Neural cell (in vitro differentiated cells): ENCODE measurements around the gene ITPRIP. TPM values are rescaled to one million over a fixed set of nuclear protein-coding genes. Genes with fewer than 3 reads are reported as not detected.

Source experiments
- H2AFZ ChIP-seq: fragments of 200-600, 300-800 bp; sonication (generic), shearing (Covaris generic); 2 replicates; pipeline ENCODE4 v1.6.0; 2014; ENCODE audit warnings: low read depth, mild to moderate bottlenecking, antibody characterized with exemption, low read length, moderate library complexity
- H3F3A ChIP-seq: fragments of 200-600 bp; shearing (Covaris generic); 2 replicates; pipeline ENCODE4 v1.6.1; 2016; ENCODE audit warnings: mild to moderate bottlenecking, moderate library complexity, mixed read lengths, antibody characterized with exemption, low read length; ENCODE audit not compliant: insufficient read depth, poor library complexity, severe bottlenecking
- H3K27ac ChIP-seq: fragments of 200-600, 300-800 bp; sonication (generic), shearing (Covaris generic); 2 replicates; pipeline ENCODE4 v1.5.1; 2014; ENCODE audit warnings: mild to moderate bottlenecking, low read length, moderate library complexity
- H3K27me3 ChIP-seq: fragments of 300-800, 200-600 bp; sonication (generic), shearing (Covaris generic); 2 replicates; pipeline ENCODE4 v1.6.0; 2014; ENCODE audit warnings: mild to moderate bottlenecking, low read depth, low read length, moderate library complexity; ENCODE audit not compliant: insufficient read depth
- H3K36me3 ChIP-seq: fragments of 300-800, 200-600 bp; sonication (generic), shearing (Covaris generic); 2 replicates; pipeline ENCODE4 v1.5.1; 2014; ENCODE audit warnings: mild to moderate bottlenecking, antibody characterized with exemption, low read length, moderate library complexity; ENCODE audit not compliant: insufficient read depth
- H3K4me2 ChIP-seq: fragments of 300-800, 200-600 bp; sonication (generic), shearing (Covaris generic); 2 replicates; pipeline ENCODE4 v1.6.0; 2014; ENCODE audit warnings: mild to moderate bottlenecking, low read length
- H3K4me3 ChIP-seq: fragments of 300-800, 200-600 bp; sonication (generic), shearing (Covaris generic); 2 replicates; pipeline ENCODE4 v1.5.1; 2014; ENCODE audit warnings: mild to moderate bottlenecking, low read length, moderate library complexity
- H3K79me2 ChIP-seq: fragments of 200-600 bp; shearing (Covaris generic); replicated peaks from 2 replicates; pipeline ENCODE4 v1.6.0; 2014; ENCODE audit warnings: mild to moderate bottlenecking, low read length, moderate library complexity; ENCODE audit not compliant: insufficient read depth
- H3K9ac ChIP-seq: fragments of 300-800, 200-600 bp; sonication (generic), shearing (Covaris generic); 2 replicates; pipeline ENCODE4 v1.6.1; 2016; ENCODE audit warnings: mild to moderate bottlenecking, low read length, mixed read lengths
- H3K9me2 ChIP-seq: fragments of 200-600 bp; shearing (Covaris generic); 2 replicates; pipeline ENCODE4 v1.6.1; 2016; ENCODE audit warnings: mild to moderate bottlenecking, low read length, mixed read lengths; ENCODE audit not compliant: insufficient read depth
- H3K9me3 ChIP-seq: fragments of 200-600, 300-800 bp; sonication (generic), shearing (Covaris generic); 2 replicates; pipeline ENCODE4 v1.6.1; 2016; ENCODE audit warnings: mild to moderate bottlenecking, mixed run types, low read length, moderate library complexity, mixed read lengths
- H4K20me1 ChIP-seq: fragments of 200-600 bp; shearing (Covaris generic); 2 replicates; pipeline ENCODE4 v1.6.1; 2016; ENCODE audit warnings: mild to moderate bottlenecking, mixed run types; ENCODE audit not compliant: insufficient read depth
- EP300 ChIP-seq: fragments of 450-650 bp; conservative IDR thresholded peaks from 2 replicates; pipeline ENCODE4 v1.6.1; 2014; ENCODE audit warnings: antibody characterized with exemption, mild to moderate bottlenecking, moderate library complexity; ENCODE audit not compliant: poor library complexity, severe bottlenecking
- EZH2 ChIP-seq: fragments of 200-600, 300-800 bp; shearing (Covaris generic), sonication (generic); IDR thresholded peaks from 2 replicates; pipeline ENCODE4 v1.6.1; 2014; ENCODE audit warnings: antibody characterized with exemption, low read length, borderline replicate concordance, mild to moderate bottlenecking; ENCODE audit not compliant: insufficient read depth, poor library complexity, severe bottlenecking
- MXI1 ChIP-seq: fragments of 450-650 bp; conservative IDR thresholded peaks from 2 replicates; pipeline ENCODE4 v1.6.1; 2014; ENCODE audit warnings: antibody characterized with exemption, mild to moderate bottlenecking; ENCODE audit not compliant: poor library complexity, severe bottlenecking
- POLR2AphosphoS5 ChIP-seq: IDR thresholded peaks from 2 replicates; pipeline ENCODE4 v1.6.1; 2012
- RAD21 ChIP-seq: fragments of 450-650 bp; conservative IDR thresholded peaks from 2 replicates; pipeline ENCODE4 v1.6.1; 2014; ENCODE audit warnings: antibody characterized with exemption, mild to moderate bottlenecking, moderate library complexity
- SMC3 ChIP-seq: fragments of 450-650 bp; conservative IDR thresholded peaks from 2 replicates; pipeline ENCODE4 v1.6.1; 2014; ENCODE audit warnings: antibody characterized with exemption, mild to moderate bottlenecking, moderate library complexity; ENCODE audit not compliant: poor library complexity
- TAF1 ChIP-seq: IDR thresholded peaks from 2 replicates; pipeline ENCODE4 v1.6.1; 2012; ENCODE audit warnings: low read depth
- polyA plus RNA-seq: library from polyadenylated mRNA; depleted of rRNA; stranded (reverse); fragments of >200 nt; gene quantifications from 2 replicates; pipeline ENCODE4 v1.2.3, GENCODE V29; 2014
- TF ChIP-seq, protein P1 (sequence below): IDR thresholded peaks from 2 replicates; pipeline ENCODE4 v1.6.1; 2012; ENCODE audit warnings: borderline replicate concordance
- TF ChIP-seq, protein P2 (sequence below): fragments of 450-650 bp; IDR thresholded peaks from 2 replicates; pipeline ENCODE4 v1.5.1; 2014; ENCODE audit warnings: antibody characterized with exemption, mild to moderate bottlenecking, moderate library complexity; ENCODE audit not compliant: poor library complexity, severe bottlenecking

Gene ITPRIP
- polyA plus RNA-seq, 1 donor from 2014 or later: 1.5 TPM

DNA sequence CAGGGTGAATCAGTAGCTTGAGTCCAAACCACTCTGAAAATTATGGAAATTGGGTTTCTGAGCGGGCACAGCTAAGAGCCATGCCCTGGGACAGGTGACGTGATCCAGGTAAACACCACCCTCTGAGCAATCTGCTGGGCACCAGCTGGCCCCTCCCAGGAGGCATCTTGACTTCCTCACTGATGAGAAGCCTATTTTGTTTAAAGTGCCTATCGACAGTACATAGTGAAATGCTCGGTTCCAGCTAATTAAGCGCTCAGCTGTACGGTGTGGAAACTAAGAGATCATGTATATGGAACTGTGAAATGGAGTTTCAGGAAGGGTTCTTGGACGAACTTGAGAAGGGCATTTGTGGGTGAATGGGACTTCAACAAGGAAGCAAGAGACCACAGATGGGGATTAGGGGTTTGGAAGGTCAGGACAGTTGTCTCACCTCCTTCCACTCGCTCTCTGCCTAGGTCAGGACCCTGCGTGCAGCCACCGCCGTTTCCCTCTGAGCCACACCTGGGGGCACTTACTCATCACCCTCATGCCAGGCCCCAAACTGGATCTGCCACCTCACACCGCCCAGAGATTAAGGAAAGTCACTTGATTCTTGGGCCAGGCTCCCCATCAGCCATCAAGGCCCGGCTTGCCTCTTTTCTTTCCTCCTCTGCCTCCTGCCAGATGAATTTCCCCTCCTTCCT, 3.2 kb downstream of the ITPRIP start:
- Histone ChIP-seq H4K20me1 (no peaks in the 10 kb centered on the region), H3K9me2 (no peaks in the 10 kb centered on the region), H3K9ac (no peak overlapping the region), H3K9me3 (no peaks in the 10 kb centered on the region), H3K27me3 (peaks cover 40% of the 10 kb centered on the region), H2AFZ (no peak overlapping the region), H3K4me2 (no peak overlapping the region), H3K79me2 (no peaks in the 10 kb centered on the region), H3F3A (no peaks in the 10 kb centered on the region), H3K36me3 (no peaks in the 10 kb centered on the region), H3K4me3 (no peak overlapping the region), H3K27ac (no peak overlapping the region)
- TF ChIP-seq SMC3 (no peak), EP300 (no peak), EZH2 (no peak), POLR2AphosphoS5 (no peak), RAD21 (no peak), TAF1 (no peak), MXI1 (no peak)
- TF ChIP-seq, protein P1, sequence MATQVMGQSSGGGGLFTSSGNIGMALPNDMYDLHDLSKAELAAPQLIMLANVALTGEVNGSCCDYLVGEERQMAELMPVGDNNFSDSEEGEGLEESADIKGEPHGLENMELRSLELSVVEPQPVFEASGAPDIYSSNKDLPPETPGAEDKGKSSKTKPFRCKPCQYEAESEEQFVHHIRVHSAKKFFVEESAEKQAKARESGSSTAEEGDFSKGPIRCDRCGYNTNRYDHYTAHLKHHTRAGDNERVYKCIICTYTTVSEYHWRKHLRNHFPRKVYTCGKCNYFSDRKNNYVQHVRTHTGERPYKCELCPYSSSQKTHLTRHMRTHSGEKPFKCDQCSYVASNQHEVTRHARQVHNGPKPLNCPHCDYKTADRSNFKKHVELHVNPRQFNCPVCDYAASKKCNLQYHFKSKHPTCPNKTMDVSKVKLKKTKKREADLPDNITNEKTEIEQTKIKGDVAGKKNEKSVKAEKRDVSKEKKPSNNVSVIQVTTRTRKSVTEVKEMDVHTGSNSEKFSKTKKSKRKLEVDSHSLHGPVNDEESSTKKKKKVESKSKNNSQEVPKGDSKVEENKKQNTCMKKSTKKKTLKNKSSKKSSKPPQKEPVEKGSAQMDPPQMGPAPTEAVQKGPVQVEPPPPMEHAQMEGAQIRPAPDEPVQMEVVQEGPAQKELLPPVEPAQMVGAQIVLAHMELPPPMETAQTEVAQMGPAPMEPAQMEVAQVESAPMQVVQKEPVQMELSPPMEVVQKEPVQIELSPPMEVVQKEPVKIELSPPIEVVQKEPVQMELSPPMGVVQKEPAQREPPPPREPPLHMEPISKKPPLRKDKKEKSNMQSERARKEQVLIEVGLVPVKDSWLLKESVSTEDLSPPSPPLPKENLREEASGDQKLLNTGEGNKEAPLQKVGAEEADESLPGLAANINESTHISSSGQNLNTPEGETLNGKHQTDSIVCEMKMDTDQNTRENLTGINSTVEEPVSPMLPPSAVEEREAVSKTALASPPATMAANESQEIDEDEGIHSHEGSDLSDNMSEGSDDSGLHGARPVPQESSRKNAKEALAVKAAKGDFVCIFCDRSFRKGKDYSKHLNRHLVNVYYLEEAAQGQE: no peak
- TF ChIP-seq, protein P2, sequence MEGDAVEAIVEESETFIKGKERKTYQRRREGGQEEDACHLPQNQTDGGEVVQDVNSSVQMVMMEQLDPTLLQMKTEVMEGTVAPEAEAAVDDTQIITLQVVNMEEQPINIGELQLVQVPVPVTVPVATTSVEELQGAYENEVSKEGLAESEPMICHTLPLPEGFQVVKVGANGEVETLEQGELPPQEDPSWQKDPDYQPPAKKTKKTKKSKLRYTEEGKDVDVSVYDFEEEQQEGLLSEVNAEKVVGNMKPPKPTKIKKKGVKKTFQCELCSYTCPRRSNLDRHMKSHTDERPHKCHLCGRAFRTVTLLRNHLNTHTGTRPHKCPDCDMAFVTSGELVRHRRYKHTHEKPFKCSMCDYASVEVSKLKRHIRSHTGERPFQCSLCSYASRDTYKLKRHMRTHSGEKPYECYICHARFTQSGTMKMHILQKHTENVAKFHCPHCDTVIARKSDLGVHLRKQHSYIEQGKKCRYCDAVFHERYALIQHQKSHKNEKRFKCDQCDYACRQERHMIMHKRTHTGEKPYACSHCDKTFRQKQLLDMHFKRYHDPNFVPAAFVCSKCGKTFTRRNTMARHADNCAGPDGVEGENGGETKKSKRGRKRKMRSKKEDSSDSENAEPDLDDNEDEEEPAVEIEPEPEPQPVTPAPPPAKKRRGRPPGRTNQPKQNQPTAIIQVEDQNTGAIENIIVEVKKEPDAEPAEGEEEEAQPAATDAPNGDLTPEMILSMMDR: no peak

DNA sequence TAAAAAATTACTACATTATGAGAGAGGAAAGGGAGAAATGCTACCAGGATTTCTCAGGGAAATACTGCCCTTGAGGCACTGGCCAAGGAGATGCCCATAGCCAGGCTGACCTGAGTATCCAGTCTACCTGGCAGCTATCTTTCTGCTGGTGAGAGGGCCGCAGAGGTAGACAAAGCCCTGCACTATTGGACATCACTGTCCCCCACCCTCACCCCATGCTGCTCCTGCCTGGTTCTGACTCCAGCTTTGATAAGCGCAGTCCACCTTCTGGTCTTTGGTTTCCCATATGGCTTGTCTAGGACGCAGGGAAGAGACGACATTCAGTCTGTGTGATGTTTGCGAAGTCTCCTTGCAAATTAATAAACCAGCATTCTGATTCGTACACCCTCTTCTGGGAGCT, 3.7 kb downstream of the ITPRIP start:
- no peak overlapping the region for H2AFZ ChIP-seq
- peaks cover 34% of the 10 kb centered on the region for H3K27me3 ChIP-seq
- H3K27ac ChIP-seq: no peak overlapping the region
- no peak overlapping the region for H3K9ac ChIP-seq
- H3K79me2 ChIP-seq: no peaks in the 10 kb centered on the region
- H3F3A ChIP-seq: no peaks in the 10 kb centered on the region
- H3K9me3 ChIP-seq: no peaks in the 10 kb centered on the region
- no peaks in the 10 kb centered on the region for H3K9me2 ChIP-seq
- H3K4me3 ChIP-seq: no peak overlapping the region
- no peak overlapping the region for H3K4me2 ChIP-seq
- H4K20me1 ChIP-seq: no peaks in the 10 kb centered on the region
- H3K36me3 ChIP-seq: no peaks in the 10 kb centered on the region
- TF ChIP-seq, protein P1: no peak
- no peak for TF ChIP-seq EP300
- no peak for TF ChIP-seq SMC3
- no peak for TF ChIP-seq RAD21
- no peak for TF ChIP-seq MXI1
- TF ChIP-seq, protein P2: no peak
- no peak for TF ChIP-seq TAF1
- TF ChIP-seq EZH2: no peak
- no peak for TF ChIP-seq POLR2AphosphoS5
